IMR-90 (cell line): Measurements from ENCODE around the gene LSM2.
"Not testable (repeated sequence)": the region's sequence is repeated elsewhere in the genome, so short reads cannot be mapped to it uniquely, and the experiment has no call there.

Experiments
- CEBPB ChIP-seq: IDR thresholded peaks from 2 replicates; pipeline ENCODE4 v1.6.1; 2012; ENCODE audit warnings: low read depth, low read length, improper control_type of control experiment
- CTCF ChIP-seq: conservative IDR thresholded peaks from 2 replicates; pipeline ENCODE4 v1.5.1; 2012; ENCODE audit warnings: mild to moderate bottlenecking, low read depth, low read length, improper control_type of control experiment
- ELK1 ChIP-seq: fragments of 150-350 bp; IDR thresholded peaks from 2 replicates; pipeline ENCODE4 v1.6.1; 2016; ENCODE audit warnings: low read depth, mild to moderate bottlenecking, low read length, moderate library complexity, borderline replicate concordance
- FOS ChIP-seq: fragments of 150-350 bp; IDR thresholded peaks from 2 replicates; pipeline ENCODE4 v1.6.1; 2016; ENCODE audit warnings: low read depth, low read length
- MAFK ChIP-seq: IDR thresholded peaks from 2 replicates; pipeline ENCODE4 v1.6.1; 2012; ENCODE audit warnings: low read depth, low read length, improper control_type of control experiment
- MXI1 ChIP-seq: IDR thresholded peaks from 2 replicates; pipeline ENCODE4 v1.6.1; 2012; ENCODE audit warnings: low read depth, mild to moderate bottlenecking, low read length, moderate library complexity, borderline replicate concordance
- POLR2A ChIP-seq: IDR thresholded peaks from 2 replicates; pipeline ENCODE4 v1.6.1; 2012; ENCODE audit warnings: mild to moderate bottlenecking, low read depth, low read length
- RAD21 ChIP-seq: IDR thresholded peaks from 2 replicates; pipeline ENCODE4 v1.6.1; 2012; ENCODE audit warnings: low read length, improper control_type of control experiment
- RCOR1 ChIP-seq: IDR thresholded peaks from 2 replicates; pipeline ENCODE4 v1.6.1; 2012; ENCODE audit warnings: mild to moderate bottlenecking, low read length, improper control_type of control experiment; ENCODE audit not compliant: insufficient replicate concordance

- not testable (repeated sequence) for TF ChIP-seq RAD21, CTCF, CEBPB, POLR2A, RCOR1, MXI1, ELK1, MAFK, FOS
Observed at GRCh38 chr6:31820399-31820798, 13.6 kb upstream of the LSM2 start.
